ENCODE measurements around the gene MGAT1.

Gene MGAT1

DNA sequence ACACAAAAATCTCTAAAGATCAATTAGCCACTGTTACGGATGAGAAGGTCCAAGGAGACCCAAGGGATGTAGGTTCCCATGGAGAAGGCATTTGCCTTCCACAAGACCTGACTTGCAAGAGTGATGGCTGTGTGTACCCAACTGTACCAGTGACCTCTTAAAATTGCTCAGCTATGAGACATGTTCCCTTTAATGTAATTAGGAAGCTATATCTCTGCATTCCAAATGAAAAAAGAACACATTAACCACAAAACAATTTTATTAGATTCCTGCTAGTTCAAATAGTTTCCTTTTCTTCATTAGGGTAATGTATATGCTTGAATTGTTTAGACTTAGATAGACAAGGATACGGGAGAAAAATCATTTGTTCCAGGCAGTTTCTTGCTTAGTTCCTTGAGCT, 66.1 kb downstream of the MGAT1 start:
- Histone ChIP-seq H3K36me3 (ENCODE audit: low read depth) (no peaks in the 10 kb centered on the region), H3K4me1 (ENCODE audit: insufficient read depth, poor library complexity, severe bottlenecking) (no peaks in the 10 kb centered on the region), H3K9me3 (ENCODE audit: severe bottlenecking) (no peaks in the 10 kb centered on the region), H3K4me3 (ENCODE audit: severe bottlenecking) (no peak overlapping the region), H3K27ac (ENCODE audit: poor library complexity, severe bottlenecking) (no peak overlapping the region), H3K27me3 (ENCODE audit: insufficient read depth, poor library complexity, severe bottlenecking) (peaks cover 43% of the 10 kb centered on the region)
- DNase-seq (ENCODE audit: low spot score) (no peak), ATAC-seq (ENCODE audit: low read depth) (no peak)
- TF ChIP-seq, protein P1, sequence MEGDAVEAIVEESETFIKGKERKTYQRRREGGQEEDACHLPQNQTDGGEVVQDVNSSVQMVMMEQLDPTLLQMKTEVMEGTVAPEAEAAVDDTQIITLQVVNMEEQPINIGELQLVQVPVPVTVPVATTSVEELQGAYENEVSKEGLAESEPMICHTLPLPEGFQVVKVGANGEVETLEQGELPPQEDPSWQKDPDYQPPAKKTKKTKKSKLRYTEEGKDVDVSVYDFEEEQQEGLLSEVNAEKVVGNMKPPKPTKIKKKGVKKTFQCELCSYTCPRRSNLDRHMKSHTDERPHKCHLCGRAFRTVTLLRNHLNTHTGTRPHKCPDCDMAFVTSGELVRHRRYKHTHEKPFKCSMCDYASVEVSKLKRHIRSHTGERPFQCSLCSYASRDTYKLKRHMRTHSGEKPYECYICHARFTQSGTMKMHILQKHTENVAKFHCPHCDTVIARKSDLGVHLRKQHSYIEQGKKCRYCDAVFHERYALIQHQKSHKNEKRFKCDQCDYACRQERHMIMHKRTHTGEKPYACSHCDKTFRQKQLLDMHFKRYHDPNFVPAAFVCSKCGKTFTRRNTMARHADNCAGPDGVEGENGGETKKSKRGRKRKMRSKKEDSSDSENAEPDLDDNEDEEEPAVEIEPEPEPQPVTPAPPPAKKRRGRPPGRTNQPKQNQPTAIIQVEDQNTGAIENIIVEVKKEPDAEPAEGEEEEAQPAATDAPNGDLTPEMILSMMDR (IDR thresholded peaks at IDR 0.05; ENCODE audit: poor library complexity, severe bottlenecking), result no peak
